Stimulated activated CD4-positive, alpha-beta T cell treated with anti-CD3 and anti-CD28 coated beads, Interleukin-1b, Interleukin-23, amount 100 ng/mL, for 1 hour (primary cell): ENCODE results near the gene CPNE6.

ENCODE experiments used
- DNase-seq, 2 donors: peaks; one replicate each; pipeline ENCODE4 v3.0.0-alpha.2; 2020; ENCODE audit warnings: low read depth in 2 of 2

Gene CPNE6

DNA sequence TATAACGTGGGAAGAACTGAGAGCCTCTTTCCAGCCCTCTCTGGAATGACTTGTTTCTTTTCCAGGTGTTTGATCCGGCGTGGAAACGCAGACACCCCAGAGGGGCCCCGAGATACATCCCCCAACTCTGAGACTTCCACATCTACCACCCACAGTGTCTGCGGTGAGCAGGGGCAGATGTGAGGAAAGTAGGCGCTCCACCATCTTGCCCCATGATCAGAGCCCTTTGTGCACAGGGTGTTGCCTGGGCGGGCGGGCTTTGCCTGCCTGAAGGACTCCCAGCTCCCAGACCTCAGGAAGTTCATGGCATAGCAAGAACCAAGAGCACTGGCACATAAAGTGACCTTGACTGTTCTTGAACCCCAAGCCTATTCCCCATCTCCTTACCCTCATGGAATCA lies 16.7 kb upstream of the CPNE6 start:
- DNase-seq, result no peak

DNA sequence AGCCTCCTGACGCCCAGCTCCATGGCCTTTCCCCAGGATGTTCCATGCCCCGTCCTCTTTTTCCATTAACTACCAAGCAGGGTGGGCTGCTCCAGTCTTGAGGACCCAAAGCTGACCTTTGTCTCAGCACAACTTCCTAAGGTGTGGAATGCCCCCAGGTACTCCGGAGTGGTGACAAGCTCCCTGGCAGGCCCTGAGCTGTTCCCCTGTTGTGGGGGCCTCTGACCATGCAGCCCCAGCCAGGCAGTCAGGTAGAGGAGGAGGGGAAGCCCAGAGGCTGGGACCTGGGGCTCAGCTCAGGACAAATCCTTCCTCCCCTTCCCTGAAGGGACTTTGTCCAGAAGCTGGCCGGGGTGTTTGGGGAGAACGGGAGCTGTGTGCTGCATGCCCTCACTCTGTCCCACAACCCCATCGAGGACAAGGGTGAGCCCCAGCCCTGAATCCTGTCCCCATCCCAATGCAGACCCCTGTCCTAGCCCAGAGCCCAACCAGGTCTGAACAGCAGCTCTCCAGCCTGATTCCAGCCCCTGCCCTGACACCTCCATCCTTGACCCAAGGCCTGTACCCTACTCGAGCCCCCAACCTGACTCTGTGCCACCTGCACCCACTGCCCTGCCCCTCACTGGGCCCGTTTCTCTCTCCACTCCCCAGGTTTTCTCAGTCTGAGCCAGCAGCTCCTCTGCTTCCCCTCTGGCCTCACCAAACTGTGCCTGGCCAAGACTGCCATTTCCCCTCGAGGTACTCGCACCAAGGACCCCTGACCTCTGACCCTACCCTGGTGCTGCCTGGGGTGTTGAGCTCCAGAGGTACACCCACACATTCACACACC lies 15.2 kb upstream of the CPNE6 start:
- DNase-seq, result no peak

DNA sequence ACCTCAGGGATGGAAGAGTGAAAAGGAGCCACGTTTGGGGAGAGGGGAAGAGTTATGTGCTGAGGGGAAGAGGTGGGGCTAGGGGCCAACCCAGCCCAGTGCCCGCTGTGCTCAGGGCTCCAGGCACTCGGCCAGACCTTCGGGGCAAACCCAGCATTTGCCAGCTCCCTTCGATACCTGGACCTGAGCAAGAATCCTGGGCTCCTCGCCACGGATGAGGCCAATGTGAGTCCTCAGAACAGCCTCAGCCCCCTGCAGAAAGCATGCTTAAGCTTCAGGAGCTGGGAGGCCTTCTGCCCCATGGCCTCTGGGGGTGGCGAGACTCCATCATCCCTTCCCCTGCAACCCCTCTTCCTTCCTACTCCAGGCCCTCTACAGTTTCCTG lies 14.6 kb upstream of the CPNE6 start:
- DNase-seq, result no peak

DNA sequence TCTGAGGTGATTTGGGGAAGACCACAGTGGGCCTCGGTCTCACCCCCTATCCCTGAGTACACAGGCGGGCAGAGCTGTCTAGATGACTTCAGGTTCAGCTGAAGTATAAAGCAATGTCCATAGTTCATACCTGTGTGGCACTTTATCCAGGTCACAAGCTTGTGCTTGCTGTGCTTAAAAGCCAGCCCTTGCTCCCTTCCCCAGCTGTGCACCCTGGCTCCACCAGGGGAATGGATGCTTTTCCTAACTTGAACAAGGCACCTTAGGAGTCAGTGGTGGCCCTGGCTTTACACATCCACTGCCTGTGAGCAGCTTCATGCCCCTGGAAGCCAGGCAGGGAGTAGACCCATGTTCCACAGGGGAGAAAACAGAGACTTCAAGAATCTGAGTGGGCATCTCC lies 14.1 kb upstream of the CPNE6 start:
- DNase-seq, result no peak

DNA sequence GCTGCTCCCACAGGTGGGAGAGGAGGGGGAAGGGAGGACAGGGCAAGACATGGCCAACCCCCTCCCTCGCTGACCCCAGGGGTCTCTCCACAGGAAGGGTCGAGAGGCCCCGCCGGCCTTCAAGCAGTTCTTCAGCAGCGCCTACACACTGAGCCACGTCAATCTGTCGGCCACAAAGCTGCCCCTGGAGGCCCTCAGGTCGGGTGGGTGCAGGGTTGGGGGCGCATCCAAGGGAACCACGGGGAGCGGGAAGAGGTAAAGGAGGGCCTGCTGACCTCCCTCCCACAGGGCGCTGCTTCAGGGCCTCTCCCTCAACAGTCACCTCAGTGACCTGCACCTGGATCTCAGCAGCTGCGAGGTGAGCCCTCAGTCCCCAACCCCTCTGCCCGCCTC lies 13.5 kb upstream of the CPNE6 start:
- no peak for DNase-seq

DNA sequence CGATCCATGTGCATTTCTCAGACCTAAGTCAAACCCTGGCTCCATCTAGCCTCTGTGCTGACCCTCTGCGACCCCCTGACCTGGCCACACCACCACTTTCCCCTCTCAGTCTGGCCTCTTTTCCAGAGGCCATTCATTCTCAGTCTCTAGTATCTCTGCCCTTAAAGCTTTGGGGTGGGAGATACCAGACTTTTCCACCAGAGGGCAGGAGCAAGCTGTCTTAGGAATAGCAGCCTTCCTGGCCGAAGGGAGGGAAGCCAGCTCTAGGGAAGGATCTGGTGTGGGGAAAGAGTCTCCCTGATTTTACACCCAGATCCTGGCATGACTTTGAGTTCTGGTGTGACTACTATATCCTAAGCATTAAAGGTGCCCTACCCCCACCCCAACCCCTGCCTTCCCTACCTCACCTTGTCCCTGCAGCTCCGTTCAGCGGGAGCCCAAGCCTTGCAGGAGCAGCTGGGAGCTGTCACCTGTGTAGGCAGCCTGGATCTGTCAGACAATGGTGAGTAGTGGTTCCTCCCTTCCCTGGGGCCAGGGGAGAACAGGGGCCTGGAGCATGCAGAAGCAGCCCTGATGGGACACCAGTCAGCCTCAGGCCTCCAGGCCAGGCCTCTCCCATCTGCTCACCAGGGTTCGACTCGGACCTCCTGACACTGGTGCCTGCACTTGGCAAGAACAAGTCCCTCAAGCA lies 13.0 kb upstream of the CPNE6 start:
- DNase-seq, result no peak

DNA sequence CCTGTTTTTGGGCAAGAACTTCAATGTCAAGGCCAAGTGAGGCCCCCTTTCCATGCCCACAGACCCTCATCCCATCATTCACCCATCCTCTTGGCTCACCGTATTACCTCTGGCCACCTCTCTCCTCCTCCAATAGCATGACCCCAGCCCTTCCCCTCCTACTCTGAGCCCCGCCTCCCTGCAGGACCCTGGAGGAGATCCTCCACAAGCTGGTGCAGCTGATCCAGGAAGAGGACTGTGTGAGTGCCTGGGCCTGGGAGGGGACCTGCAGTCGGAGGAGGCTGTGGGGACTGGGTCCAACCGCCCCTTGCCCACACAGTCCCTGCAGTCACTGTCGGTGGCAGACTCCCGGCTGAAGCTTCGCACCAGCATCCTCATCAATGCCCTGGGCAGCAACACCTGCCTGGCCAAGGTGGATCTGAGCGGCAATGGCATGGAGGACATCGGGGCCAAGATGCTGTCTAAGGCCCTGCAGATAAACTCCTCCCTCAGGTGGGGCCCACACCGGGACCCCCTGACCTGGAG lies 12.3 kb upstream of the CPNE6 start:
- DNase-seq, result no peak

DNA sequence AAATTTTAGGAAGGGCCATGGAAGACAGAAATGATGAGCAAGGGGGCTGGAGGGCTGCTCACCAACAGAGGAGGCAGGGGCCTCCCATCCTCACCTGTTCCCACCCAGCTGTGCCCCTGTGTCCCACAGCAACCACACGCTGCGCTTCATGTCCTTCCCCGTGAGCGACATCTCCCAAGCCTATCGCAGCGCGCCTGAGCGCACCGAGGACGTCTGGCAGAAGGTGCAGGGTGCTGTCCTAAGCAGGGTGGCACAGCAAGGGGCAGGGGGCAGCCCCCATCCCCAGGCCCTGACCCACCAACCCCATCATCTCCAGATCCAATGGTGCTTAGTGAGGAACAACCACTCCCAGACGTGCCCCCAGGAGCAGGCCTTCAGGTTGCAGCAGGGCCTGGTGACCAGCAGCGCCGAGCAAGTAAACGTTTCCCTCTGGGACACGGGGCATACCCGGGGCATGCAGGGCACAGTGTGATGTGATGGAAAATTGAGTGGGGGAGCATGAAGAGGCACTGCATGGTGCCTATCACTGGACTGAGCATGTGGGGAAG lies 11.4 kb upstream of the CPNE6 start:
- no peak for DNase-seq

DNA sequence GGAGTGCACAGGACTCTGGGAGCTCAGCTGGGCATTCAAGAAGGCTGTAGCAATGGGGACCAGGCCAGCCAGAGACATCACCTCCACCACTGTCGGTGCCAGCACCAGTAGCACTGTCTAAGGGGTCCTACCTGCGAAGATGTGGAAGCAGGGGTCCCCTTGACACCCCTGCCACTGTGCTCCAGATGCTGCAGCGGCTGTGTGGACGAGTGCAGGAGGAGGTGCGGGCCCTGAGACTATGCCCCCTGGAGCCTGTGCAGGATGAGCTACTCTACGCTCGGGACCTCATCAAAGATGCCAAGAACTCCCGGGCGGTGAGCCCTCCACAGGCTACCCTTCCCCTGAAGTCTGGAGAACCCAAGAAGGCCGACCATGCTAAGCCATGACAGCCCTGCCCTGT lies 10.9 kb upstream of the CPNE6 start:
- DNase-seq, result no peak

DNA sequence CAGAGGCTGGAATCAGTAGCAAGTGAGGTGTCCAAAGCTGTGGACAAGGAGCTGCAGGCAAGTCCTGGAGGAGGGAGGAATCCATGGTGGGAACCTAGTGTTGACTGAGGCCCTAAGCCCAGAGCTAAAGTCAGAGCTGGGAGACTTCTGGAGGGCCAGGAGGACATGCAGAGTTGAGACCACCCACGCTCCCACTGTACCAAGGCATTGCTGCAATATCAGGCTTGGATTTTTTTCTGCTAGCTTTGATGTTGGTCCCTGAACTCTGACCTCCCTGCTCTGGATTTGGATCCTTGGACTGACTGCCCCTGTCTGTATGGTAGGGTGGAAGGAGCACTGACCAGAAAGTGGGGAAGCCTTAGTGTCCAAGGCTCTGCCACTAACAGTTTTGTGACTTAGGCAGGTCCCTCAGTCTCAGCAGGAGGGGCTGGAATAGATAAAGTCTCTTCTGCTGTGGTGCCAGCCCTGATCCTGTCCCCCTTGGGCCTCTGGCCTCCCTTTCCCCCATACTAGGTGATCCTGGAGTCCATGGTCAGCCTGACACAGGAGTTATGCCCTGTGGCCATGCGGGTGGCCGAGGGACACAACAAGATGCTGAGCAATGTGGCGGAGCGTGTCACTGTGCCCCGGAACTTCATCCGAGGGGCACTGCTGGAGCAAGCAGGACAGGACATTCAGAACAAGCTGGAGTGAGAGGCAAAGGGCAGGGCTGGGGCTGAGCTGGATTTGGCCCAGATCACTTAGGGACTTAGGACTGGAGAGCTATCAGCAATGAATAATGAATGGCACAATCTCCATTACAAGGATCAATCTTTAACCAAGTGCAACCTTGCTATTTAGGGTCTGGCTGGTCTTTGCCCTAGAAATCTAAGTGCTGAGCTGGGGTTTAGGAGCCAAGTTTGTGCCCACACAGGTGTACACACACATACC lies 10.1 kb upstream of the CPNE6 start:
- no peak for DNase-seq

DNA sequence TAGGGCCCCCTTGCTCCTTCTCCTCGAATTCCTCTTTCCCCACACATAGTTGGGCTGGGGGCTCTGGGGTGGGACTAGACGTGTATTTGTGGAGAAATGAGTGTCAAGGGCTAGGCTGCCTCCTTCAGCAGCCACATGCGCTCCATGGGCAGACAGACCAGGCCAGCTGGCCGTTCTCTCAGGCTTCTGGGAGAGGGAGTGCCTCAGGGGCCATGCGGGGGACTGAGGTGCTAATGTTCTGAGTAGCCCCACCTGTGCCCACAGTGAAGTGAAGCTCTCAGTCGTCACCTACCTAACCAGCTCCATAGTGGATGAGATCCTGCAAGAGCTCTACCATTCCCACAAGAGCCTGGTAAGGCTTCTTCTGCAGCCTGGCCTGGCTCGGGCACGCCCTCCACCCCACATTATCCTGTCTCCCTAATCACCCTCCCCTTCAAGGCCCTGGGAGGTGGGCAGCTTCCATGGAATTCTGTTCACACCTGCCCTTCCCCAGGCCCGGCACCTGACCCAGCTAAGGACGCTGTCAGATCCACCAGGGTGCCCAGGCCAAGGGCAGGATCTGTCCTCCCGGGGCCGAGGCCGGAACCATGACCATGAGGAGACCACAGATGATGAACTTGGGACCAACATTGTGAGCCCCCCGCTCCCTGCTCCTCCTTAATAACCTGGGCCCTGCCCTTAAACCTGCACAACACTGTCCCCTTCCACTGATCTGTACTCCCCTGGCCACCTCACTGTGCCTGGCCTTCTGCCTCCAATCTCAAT lies 9.0 kb upstream of the CPNE6 start:
- no peak for DNase-seq

DNA sequence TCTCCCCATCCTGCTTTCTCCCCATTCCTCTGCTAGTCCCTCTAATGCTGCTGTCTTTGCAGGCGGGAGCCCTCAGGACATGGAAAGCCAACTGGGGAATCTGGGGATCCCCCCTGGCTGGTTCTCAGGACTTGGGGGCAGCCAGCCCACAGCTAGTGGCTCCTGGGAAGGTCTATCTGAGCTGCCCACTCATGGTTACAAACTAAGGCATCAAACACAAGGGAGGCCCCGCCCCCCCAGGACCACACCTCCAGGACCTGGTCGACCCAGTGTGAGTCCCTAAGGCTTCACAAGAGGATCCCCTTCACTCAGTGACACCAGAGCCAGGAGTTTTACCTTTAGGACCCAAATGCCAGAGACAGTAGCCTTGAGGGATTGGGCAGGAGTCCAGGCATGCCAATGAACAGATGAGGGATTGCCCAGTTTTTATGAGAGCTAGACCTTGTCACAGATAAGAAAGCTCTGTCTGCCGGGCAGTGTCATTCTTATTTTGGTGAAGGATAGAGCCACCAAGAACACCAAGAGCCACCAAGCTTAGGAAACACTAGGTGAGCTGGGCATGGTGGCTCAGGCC lies 8.0 kb upstream of the CPNE6 start:
- DNase-seq, result no peak

DNA sequence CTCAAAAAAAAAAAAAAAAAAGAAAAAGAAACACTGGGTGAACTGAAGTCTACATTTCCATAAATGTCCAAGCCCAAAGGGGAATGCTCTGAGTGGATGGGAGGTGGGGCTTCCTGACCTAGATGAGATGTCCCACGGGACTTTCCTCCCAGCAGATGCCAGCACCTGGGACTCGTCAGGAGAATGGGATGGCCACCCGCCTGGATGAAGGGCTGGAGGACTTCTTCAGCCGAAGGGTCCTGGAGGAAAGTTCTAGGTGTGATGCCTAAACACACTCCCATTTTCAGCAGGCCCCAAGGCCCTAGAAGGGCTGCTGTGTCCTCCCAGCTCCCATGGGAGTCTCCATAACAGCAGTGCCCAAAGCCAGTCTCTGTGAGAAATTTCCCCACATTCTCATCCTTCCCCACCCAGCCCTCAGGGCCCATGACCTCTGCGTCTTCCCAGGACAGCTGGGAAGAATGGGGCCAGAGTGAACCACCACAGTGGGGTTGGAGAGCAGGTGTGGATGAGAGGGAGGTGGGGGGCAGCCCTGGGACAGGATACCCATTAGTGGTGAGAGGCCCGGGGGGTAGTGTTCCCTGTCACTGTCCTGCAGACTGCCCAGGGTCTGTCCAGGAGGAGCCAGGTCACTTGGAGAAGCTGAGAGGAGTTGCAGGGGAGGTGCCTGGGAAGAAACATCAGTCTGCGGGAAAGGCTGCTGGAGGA lies 7.1 kb upstream of the CPNE6 start:
- no peak for DNase-seq

DNA sequence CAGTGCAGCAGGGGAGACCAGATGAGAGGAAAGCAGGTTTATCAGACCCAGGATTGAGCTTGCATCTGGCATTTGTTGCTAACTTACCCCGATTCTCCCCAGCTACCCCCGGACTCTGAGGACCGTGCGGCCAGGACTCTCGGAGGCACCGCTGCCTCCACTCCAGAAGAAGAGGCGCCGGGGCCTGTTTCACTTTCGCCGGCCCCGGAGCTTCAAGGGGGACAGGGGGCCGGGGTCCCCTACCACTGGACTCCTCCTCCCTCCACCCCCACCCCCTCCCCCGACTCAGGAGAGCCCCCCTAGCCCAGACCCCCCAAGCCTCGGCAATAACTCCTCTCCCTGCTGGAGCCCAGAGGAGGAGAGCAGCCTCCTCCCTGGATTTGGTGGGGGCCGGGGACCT lies 6.5 kb upstream of the CPNE6 start:
- no peak for DNase-seq

DNA sequence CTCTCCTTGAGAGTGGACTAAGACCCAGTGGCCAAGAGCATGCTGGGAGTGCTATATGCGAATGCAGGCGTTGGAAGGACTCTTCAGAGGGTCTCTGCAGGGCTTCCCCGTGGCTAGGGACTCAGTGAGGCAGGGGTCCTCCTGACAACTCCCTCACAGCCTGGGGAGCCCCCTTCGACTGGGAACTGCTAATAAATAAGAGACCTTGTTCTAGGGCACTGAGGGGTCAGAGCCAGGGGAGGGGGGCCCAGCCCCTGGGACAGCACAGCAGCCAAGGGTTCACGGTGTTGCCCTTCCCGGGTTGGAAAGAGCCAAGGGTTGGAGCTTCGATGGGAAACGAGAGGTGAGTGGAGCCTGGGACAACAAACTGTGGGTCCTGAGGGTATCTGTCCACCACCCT lies 6.0 kb upstream of the CPNE6 start:
- no peak for DNase-seq

DNA sequence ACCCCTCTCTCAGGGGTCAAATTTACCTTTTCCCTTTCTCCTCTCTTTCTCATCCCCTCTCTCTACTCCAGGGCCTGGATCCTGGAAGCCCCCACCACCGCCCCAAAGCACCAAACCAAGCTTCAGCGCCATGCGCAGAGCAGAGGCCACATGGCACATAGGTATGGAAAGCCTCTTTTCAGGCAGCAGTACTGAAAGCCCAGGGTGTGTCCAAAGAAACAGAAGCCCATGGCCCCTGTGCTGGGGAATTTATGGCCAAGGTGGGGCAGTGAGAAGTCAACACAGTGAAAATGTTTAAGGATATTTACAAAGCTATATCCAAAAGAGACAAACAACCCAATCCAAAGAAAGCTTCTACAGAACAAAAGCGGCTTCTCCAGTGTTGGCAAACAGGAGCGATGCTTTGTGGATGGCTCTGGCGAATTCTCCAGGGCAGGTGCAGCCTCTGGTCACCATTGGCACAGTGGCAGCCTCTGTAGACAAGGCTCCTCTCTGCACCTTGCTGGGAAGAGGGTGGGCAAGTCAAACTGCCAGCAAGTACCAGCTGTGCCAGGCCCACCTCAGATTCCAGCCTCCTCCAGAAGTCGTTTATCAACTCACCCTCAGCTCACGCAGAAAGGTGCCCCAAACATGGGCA lies 4.7 kb upstream of the CPNE6 start:
- DNase-seq, result no peak

DNA sequence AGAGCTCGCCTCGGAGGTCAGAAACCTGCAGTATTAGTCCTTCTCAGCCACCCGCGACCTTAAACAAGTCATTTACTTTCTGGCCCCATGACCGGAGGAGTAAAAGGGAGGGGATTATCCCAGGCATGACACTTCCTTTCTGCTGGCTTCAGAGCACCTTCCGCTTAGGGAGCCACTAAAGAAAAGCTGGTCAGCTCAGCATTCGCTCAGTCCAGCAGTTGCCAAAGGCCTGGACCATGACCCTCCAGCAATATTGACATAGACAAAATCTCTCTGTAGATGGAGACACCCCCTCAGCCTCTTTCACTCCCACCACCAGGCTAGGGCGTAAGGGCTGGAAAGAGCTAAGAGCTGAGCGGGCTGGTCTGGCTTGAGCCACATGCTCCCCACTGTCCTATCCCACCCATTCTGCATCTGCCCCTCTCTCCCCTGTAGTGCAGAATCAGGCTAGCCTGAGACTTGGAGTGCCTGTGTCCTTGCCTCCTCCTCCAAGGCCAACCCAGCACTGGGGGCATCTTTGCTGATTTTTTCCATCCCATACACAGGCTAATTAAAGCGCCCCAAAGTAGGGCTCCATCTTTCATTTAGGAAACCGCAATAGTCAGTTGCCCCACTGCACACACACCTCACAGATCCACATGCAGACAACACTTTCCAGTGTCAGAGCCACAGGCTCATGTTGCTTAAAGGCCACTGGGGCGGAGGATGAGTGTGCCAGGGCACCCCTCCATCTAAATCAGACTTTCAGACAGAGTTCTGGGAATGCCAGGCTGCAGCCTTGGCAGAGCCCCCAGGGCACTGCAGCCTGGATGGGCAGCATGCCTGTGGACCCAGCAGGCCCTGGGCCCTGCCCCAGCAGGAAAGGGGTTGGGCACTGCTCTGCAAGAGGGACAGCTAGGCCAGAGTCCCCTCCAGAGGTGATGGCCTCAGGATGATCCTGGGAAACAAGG lies 4.0 kb upstream of the CPNE6 start:
- DNase-seq, result no peak

DNA sequence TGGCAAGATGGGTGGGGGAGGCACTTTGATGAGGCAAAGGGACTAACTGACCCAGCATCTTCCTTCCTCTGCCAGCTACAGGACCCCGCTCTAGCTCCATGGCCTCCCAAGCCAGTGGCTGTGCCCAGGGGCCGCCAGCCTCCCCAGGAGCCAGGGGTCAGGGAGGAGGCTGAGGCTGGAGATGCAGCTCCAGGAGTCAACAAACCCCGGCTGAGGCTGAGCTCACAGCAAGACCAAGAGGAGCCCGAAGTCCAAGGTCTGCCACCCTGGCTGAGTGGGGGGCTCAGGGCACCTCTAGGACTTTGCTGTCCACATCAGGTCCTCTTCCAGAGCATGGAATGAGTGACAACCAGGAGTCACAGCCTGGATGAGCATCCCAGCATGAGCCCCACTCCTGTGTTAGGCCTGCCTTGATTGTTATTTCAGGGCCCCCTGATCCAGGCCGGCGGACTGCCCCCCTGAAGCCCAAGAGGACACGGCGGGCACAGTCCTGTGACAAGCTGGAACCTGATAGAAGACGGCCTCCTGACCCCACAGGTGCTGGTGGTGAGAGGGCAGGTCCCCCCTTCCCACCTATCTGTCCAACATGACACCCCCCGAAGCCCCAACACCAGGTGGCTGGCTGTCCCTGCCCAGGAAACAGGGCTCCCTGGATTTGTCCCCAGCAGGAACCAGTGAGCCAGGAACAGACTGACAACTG lies 2.5 kb upstream of the CPNE6 start:
- DNase-seq, result no peak
